Measurements from ENCODE around the gene MARCHF4.

The MARCHF4 gene

GRCh38 chr2:216345846-216346245 is 26.4 kb downstream of the MARCHF4 start:
- H3K4me1 Mint-ChIP-seq, result no peaks in the 10 kb centered on the region
- H3K27me3 Mint-ChIP-seq, result peaks cover 17% of the 10 kb centered on the region
- H3K27ac Mint-ChIP-seq, result no peak overlapping the region
- H3K9me3 Mint-ChIP-seq, result peaks cover 3% of the 10 kb centered on the region
- H3K36me3 Mint-ChIP-seq, result no peaks in the 10 kb centered on the region
- no peak for ATAC-seq
- no peak overlapping the region for H3K4me3 Mint-ChIP-seq

- no peak for ATAC-seq
- no peaks in the 10 kb centered on the region for H3K4me1 Mint-ChIP-seq
- no peaks in the 10 kb centered on the region for H3K36me3 Mint-ChIP-seq
- H3K4me3 Mint-ChIP-seq, result no peak overlapping the region
- no peak overlapping the region for H3K27ac Mint-ChIP-seq
- H3K9me3 Mint-ChIP-seq, result no peaks in the 10 kb centered on the region
- H3K27me3 Mint-ChIP-seq, result peaks cover 17% of the 10 kb centered on the region
These were observed 27.4 kb downstream of the MARCHF4 start for GRCh38 chr2:216344950-216345300.

DNA sequence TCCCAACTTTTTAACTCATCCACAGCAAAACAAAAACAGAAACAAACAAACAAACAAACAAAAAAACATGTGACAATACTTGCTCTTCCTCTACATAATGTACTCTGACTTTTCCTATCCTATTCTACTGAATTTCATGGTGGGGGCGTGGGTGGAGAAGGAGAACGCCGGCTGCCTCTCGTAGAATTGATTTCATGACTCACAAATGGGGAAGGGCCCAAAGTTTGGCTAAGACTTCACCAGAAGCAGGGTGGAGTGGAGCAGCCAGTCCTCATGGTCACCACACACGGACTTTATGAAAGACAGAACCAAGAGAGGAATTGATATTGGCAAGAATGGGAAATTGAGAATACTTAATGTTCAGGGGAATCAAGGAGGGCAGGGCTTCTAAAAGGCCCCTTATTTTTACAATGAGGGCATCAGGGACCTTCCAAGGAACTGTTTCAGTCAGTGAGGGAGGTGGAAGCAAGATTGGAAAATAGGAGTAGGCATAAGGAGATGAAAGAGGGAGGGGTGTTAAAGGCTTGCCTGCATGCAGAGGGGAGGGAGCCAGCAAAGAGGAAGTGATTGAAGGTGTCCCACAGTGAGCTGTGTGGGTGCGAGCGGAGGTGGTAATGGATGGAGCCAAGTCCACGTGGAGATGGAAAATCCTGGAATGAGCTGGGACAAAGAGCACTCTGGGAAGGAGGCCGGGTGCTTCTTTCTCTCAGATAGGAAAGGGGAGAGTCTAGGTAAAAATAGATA is 27.9 kb downstream of the MARCHF4 start:
- Mint-ChIP-seq H3K27me3 (peaks cover 17% of the 10 kb centered on the region), H3K4me1 (no peaks in the 10 kb centered on the region), H3K27ac (no peak overlapping the region), H3K9me3 (no peaks in the 10 kb centered on the region), H3K4me3 (no peak overlapping the region), H3K36me3 (no peaks in the 10 kb centered on the region)
- no peak for ATAC-seq

DNA sequence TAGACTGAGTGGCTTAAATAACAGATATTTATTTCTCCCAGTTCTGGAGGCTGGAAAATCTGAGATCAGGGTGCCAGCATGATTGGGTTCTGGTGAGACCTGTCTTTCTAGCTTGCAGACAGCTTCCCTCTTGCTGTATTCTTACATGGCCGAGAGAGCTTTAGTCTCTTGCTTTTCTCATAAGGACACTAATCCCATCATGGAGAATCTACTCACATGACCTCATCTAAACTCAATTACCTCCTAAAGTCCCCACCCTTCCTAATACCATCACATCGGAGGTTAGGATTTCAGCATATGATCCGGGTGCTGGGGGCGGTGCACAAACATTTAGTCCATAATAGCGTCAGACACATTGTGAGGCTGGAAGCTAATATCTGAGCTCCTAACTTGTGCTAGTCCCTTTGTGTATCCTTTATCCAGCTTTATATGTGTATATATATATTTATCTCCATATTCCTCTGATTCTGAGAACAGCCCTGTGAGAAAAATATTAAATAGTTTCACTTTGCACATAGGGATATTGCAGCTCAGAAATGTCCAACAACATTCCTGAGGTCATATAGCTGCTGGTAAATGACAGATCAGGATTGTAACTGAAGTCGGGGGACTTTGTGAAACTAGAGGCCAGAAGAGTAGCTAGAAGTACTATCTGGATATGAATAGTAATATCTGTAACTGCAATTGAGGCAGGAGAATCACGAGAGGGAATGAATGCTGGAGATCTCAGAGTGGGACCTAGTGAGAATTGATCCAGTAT is 28.9 kb downstream of the MARCHF4 start:
- Mint-ChIP-seq H3K27me3 (peaks cover 17% of the 10 kb centered on the region), H3K4me3 (no peak overlapping the region), H3K9me3 (no peaks in the 10 kb centered on the region), H3K27ac (no peak overlapping the region), H3K4me1 (no peaks in the 10 kb centered on the region), H3K36me3 (no peaks in the 10 kb centered on the region)
- no peak for ATAC-seq

GRCh38 chr2:216341121-216341520 is 31.2 kb downstream of the MARCHF4 start:
- peaks cover 17% of the 10 kb centered on the region for H3K27me3 Mint-ChIP-seq
- H3K36me3 Mint-ChIP-seq, result no peaks in the 10 kb centered on the region
- H3K4me3 Mint-ChIP-seq, result no peak overlapping the region
- no peaks in the 10 kb centered on the region for H3K9me3 Mint-ChIP-seq
- no peak for ATAC-seq
- H3K27ac Mint-ChIP-seq, result no peak overlapping the region
- no peaks in the 10 kb centered on the region for H3K4me1 Mint-ChIP-seq

DNA sequence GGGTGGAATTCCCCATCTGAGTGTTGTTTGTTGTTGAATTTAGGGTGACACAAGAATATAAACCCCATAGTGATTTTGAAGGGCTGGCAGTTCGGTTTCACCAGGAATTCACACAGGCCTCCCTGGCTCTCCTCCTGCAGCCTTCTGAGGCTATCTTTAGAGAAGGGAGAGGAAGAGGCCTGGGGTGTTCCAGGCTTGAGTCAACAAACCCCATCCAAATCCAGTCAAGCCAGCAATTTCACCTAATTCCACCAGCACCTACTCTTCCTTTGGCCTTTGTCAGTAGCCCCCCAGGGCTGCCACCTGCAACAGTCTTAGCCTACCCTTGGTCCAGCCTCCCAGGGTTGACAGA is 32.0 kb downstream of the MARCHF4 start:
- Mint-ChIP-seq H3K9me3 (no peaks in the 10 kb centered on the region), H3K4me3 (no peak overlapping the region), H3K27me3 (peaks cover 17% of the 10 kb centered on the region), H3K4me1 (no peaks in the 10 kb centered on the region), H3K36me3 (no peaks in the 10 kb centered on the region), H3K27ac (no peak overlapping the region)
- no peak for ATAC-seq

DNA sequence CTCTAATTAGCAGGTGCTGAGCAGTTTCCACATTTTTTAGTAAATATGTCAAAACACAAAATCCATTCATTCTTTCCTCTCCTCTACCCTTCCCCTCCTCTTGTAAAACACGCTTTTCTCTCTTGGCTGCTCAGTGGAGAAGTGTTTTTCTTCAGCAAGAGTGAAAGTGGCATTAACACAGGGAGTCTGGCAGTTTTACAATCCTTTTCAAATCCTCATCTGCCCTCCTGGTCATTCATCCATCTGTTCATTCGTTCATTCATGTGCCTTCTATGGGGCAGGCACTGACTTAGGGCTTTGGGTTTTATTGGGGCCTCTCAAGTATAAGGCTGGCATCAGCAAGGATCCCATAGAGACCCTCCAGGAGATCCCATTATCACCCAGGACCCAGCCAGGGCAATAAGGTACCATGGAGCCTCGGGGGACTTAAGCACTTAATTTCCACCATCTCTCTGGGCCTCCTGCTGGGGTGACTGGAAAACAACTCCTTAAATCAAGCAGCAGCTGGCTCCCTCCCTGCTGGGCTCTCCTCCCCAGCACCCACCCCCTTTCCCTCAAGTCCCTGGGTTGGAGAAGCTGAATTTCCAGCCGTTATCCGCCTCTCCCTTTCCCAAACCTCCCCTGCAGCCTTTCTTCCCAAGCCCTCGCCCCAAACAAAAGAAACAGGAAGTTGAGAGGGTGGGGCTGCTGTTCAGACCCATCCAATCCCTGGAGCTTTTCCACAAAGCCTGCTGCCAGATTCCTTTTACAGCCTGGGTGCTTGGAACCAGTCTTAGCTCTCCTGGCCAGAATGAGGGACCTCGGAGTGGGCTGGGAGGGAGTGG is 32.6 kb downstream of the MARCHF4 start:
- H3K36me3 Mint-ChIP-seq, result no peaks in the 10 kb centered on the region
- H3K4me3 Mint-ChIP-seq, result no peak overlapping the region
- H3K27me3 Mint-ChIP-seq, result peaks cover 13% of the 10 kb centered on the region
- ATAC-seq, result no peak
- H3K4me1 Mint-ChIP-seq, result no peaks in the 10 kb centered on the region
- H3K9me3 Mint-ChIP-seq, result no peaks in the 10 kb centered on the region
- no peak overlapping the region for H3K27ac Mint-ChIP-seq

DNA sequence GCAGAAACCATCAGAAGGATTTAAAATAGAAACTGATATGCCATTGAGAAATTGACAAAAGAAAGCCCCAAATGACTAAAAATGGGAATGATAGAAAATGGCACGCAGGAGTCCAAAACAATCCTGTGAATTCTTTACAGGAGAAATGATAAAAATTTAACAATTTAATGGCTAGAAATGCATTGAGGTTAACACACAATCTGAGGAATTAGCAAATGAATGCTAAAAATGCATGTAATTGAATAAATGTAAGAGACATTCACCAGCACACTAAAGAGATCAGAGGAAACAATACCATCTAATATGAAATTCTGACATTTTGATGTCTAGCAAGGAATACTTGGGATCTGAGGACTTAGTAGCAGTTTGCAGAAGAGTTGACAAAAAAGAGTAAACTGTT is 37.0 kb downstream of the MARCHF4 start:
- no peak for ATAC-seq
- no peaks in the 10 kb centered on the region for H3K9me3 Mint-ChIP-seq
- H3K27me3 Mint-ChIP-seq, result peaks cover 9% of the 10 kb centered on the region
- no peak overlapping the region for H3K27ac Mint-ChIP-seq
- H3K4me1 Mint-ChIP-seq, result no peaks in the 10 kb centered on the region
- H3K4me3 Mint-ChIP-seq, result no peak overlapping the region
- H3K36me3 Mint-ChIP-seq, result no peaks in the 10 kb centered on the region

DNA sequence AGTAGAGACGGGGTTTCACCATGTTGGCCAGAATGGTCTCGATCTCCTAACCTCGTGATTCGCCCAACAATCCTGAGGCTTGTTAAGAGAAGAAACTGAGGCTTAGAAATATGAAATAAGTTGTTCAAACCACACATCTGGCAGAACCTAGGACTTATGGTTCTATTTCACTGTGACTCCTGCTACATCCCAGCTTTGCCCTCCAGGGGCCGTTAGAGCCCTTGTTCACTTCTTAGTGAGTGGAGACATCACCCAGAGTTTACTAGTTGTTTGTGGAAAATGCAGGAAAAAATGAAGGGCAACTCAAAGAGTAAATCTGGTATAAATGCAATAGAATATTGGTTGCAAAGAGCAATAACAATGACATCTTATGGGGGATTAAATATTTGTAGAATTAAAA is 43.9 kb downstream of the MARCHF4 start:
- no peak for ATAC-seq
- Mint-ChIP-seq H3K27ac (no peak overlapping the region), H3K4me3 (no peak overlapping the region)

DNA sequence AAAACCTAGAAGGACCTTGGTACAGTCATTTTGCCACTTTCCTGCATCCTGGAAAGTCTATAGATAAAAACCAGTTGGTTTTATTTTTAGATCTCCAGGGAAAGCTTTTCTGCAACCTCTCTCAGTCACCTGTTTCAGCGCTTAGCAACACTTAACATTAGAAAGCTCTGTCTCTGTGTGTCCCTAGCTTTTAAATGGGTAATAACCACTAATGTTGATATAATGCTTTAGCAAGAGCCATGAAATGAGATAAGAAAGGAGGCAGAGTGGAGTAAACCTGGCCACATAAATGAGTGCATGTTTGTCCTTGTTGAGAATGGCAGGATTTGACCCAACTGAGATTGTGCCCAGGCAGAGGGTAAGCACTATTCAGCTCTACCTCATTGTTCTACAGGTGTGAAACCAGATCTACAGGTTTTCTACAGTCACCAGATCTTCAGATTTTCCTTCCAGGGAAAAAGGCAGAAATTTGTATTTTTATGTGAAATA is 44.8 kb downstream of the MARCHF4 start:
- Mint-ChIP-seq H3K4me3 (no peak overlapping the region), H3K27ac (no peak overlapping the region), H3K4me1 (no peaks in the 10 kb centered on the region), H3K36me3 (no peaks in the 10 kb centered on the region), H3K9me3 (no peaks in the 10 kb centered on the region), H3K27me3 (peaks cover 47% of the 10 kb centered on the region)
- ATAC-seq, result no peak

More for the DNA sequence above, 43.9 kb downstream of the MARCHF4 start:
- H3K4me1 Mint-ChIP-seq, result no peaks in the 10 kb centered on the region
- H3K27me3 Mint-ChIP-seq, result peaks cover 43% of the 10 kb centered on the region
- H3K9me3 Mint-ChIP-seq, result no peaks in the 10 kb centered on the region
- no peaks in the 10 kb centered on the region for H3K36me3 Mint-ChIP-seq

All from stimulated activated memory B cell treated with anti-CD40 and anti-IgM and Interleukin-4, amounts not matched to agents 10 μg/mL and 1 μg/mL and 100 μg/mL, for 72 hours (primary cell).